Spleen (tissue), 13 donors: Measurements from ENCODE around the gene OGT. TPM values are rescaled to one million over a fixed set of nuclear protein-coding genes. Genes with fewer than 3 reads are reported as not detected.
A peak's percentile ranks its signal among the peaks of the same experiment; 100 is the strongest.

Experiments used
- DNase-seq: peaks from one replicate; pipeline ENCODE4 v3.0.0-alpha.2; 2020
- H3K27ac ChIP-seq, 8 donors: fragments of 200-600 bp; sonication (generic) in 7 of 8; 1 replicate in 4 of 8; 2 replicates in 4 of 8; pipeline versions ENCODE4 v1.5.0 to v1.8.0; 2016 to 2021; ENCODE audit warnings: inconsistent platforms in 4 of 8, mild to moderate bottlenecking in 4 of 8, moderate library complexity in 1 of 8
- H3K27me3 ChIP-seq, 7 donors: fragments of 200-600 bp; sonication (generic) in 6 of 7; replicated peaks in 1 of 7; 1 replicate in 4 of 7; 2 replicates in 3 of 7; pipeline versions ENCODE4 v1.5.0 to v1.8.0; 2016 to 2021; ENCODE audit warnings: inconsistent platforms in 3 of 7, mild to moderate bottlenecking in 1 of 7
- H3K36me3 ChIP-seq, 6 donors: fragments of 200-600 bp; sonication (generic) in 5 of 6; 1 replicate in 4 of 6; 2 replicates in 2 of 6; pipeline versions ENCODE4 v1.5.0 to v1.8.0; 2016 to 2021; ENCODE audit warnings: inconsistent platforms in 2 of 6
- H3K4me1 ChIP-seq, 6 donors: fragments of 200-600 bp; sonication (generic) in 5 of 6; 1 replicate in 3 of 6; 2 replicates in 3 of 6; pipeline versions ENCODE4 v1.5.0 to v1.8.0; 2016 to 2021; ENCODE audit warnings: inconsistent platforms in 3 of 6
- H3K4me3 ChIP-seq, 8 donors: fragments of 200-600 bp; sonication (generic) in 7 of 8; 1 replicate in 4 of 8; 2 replicates in 4 of 8; pipeline versions ENCODE4 v1.5.0 to v1.8.0; 2016 to 2021; ENCODE audit warnings: inconsistent platforms in 4 of 8, mild to moderate bottlenecking in 4 of 8, moderate library complexity in 2 of 8
- H3K9me3 ChIP-seq, 8 donors: fragments of 200-600 bp; sonication (generic) in 7 of 8; 1 replicate in 4 of 8; 2 replicates in 4 of 8; pipeline versions ENCODE4 v1.5.0 to v1.8.0; 2016 to 2021; ENCODE audit warnings: inconsistent platforms in 4 of 8
- CTCF ChIP-seq, 11 experiments: fragments of 200-600 bp in 7 of 11; fragments of 450-650 bp in 4 of 11; sonication (generic) in 4 of 11; IDR thresholded peaks in 8 of 11; conservative IDR thresholded peaks in 3 of 11; 1 replicate in 7 of 11; 2 replicates in 4 of 11; pipeline versions ENCODE4 v1.4.0 to v1.8.0; 2016 to 2021; ENCODE audit warnings: antibody characterized with exemption in 11 of 11, inconsistent platforms in 4 of 11, mild to moderate bottlenecking in 1 of 11
- POLR2A ChIP-seq, 3 donors: fragments of 450-650 bp; IDR thresholded peaks; one replicate each; pipeline ENCODE4 v1.5.1; 2017; ENCODE audit warnings: antibody characterized with exemption in 3 of 3, mild to moderate bottlenecking in 1 of 3
- POLR2AphosphoS5 ChIP-seq, 3 donors: sonication (generic); formaldehyde crosslinking; IDR thresholded peaks; one replicate each; pipeline ENCODE4 v1.5.1; 2017; ENCODE audit warnings: antibody characterized with exemption in 3 of 3
- WGBS, 5 donors: extraction: QIAGEN DNeasy Blood & Tissue Kit in 3 of 5; methylation state at CpG; one replicate each; pipeline versions ENCODE4 v1.1.5 to v1.1.7; 2013 to 2018; 5-methylcytosine and 5-hydroxymethylcytosine counted together
- intact Hi-C: fragments of 100-400 bp; cut with DNase I; formaldehyde crosslinking; loops from one replicate; pipeline ENCODE4 v1.15.0; 2023; ENCODE audit warnings: low total_unique reads
- long read RNA-seq, 2 donors: transcript quantifications; one replicate each; lab custom pipeline, GENCODE V29; 2026
- polyA plus RNA-seq, 3 donors: library from polyadenylated mRNA; stranded (reverse); fragments of 200-250 nt; gene quantifications; one replicate each; pipeline ENCODE4 v1.2.1, GENCODE V29; 2013
- total RNA-seq, 7 donors: library from RNA; depleted of rRNA in 3 of 7; stranded (reverse); fragments of >200 nt in 3 of 7; fragmentation: NEBNext Ultra II Directional in 4 of 7; extraction: Animal tissue kit (Norgen Biotek cat#: 25700) in 4 of 7; gene quantifications; one replicate each; pipeline versions ENCODE4 v1.1.0 to v1.2.1, GENCODE V29; 2016 to 2021
- donor health status: healthy with polysubstance abuse.
- donor health status: DM: no; HTN: no; CAD: no; lungs with moderate emphysema.
- donor health status: DM: no; HTN: no; CAD: no.
- donor health status: Bipolar disorder and iron deficiency.
- donor health status: healthy.
- donor health status: DM: no; HTN: no; CAD: no.
- donor health status: DM: yes; HTN: yes; CAD: no.

OGT gene
- total RNA-seq (100 to 1,000 TPM; 216 to 393 (median 242) TPM), polyA plus RNA-seq (100 to 1,000 TPM in 1 of 3 donors, 10 to 100 TPM in 2; 76.8 to 101 (median 87.3) TPM)
- long read RNA-seq, donor 1, partial matches to known transcripts, result 60 of 60 reads
- long read RNA-seq, donor 1, other reads (novel, unspliced or antisense), result 0 of 60 reads
- long read RNA-seq, donor 2, full-length matches to known transcripts, result 2 of 69 reads
- long read RNA-seq, donor 2, partial matches to known transcripts, result 67 of 69 reads
- long read RNA-seq, donor 2, other reads (novel, unspliced or antisense), result 0 of 69 reads

- intact Hi-C loops, result no loop called here
- WGBS, 5 donors, result 0 to 43% (median 0%) methylated on average over 30 to 47 of the region's 47 CpGs
- peaks cover 0 to 5% (median 0%) of the 10 kb centered on the region in 8 donors for H3K9me3 ChIP-seq
- peaks cover 0 to 39% (median 20%) of the 10 kb centered on the region in 6 donors for H3K4me1 ChIP-seq
- no peaks in the 10 kb centered on the region for H3K27me3 ChIP-seq
- TF ChIP-seq POLR2A (IDR thresholded peaks at IDR 0.05) (peak; percentile 41 to 59 (median 45)), CTCF (IDR thresholded peaks at IDR 0.05 in 8 of 11, conservative IDR thresholded peaks at IDR 0.05 in 3 of 11) (peak in 1 of 11 experiments; percentile 15), POLR2AphosphoS5 (IDR thresholded peaks at IDR 0.05) (peak; percentile 93 to 95 (median 94))
- peak within 1 kb of the TSS; percentile 50 to 78 (median 64) for H3K4me3 ChIP-seq
- peak within 1 kb of the TSS; percentile 71 to 96 (median 94) for H3K27ac ChIP-seq
- peak; percentile 98 for DNase-seq
- peaks cover 0 to 10% (median 0%) of the 10 kb centered on the region in 6 donors for H3K36me3 ChIP-seq
These were observed at the start of gene OGT for GRCh38 chrX:71532753-71533425. Gene OGT (plus strand): TSS chrX:71533104. CDS start chrX:71533300, 196 bp downstream.

- DNase-seq, result no peak
- intact Hi-C loops, result no loop called here
- Histone ChIP-seq H3K4me1 (peaks cover 0 to 4% (median 0%) of the 10 kb centered on the region in 6 donors), H3K27ac (no peak overlapping the region), H3K9me3 (no peaks in the 10 kb centered on the region), H3K4me3 (no peak overlapping the region), H3K36me3 (no peaks in the 10 kb centered on the region), H3K27me3 (no peaks in the 10 kb centered on the region)
- TF ChIP-seq POLR2A (IDR thresholded peaks at IDR 0.05), result no peak
- TF ChIP-seq CTCF (IDR thresholded peaks at IDR 0.05 in 8 of 11, conservative IDR thresholded peaks at IDR 0.05 in 3 of 11), result no peak
These were observed 45.1 kb upstream of the OGT start for GRCh38 chrX:71487814-71488213.

GRCh38 chrX:71489540-71489939 is 43.4 kb upstream of the OGT start:
- TF ChIP-seq POLR2A (IDR thresholded peaks at IDR 0.05) (no peak), POLR2AphosphoS5 (IDR thresholded peaks at IDR 0.05) (no peak), CTCF (IDR thresholded peaks at IDR 0.05 in 8 of 11, conservative IDR thresholded peaks at IDR 0.05 in 3 of 11) (no peak)
- Histone ChIP-seq H3K27me3 (no peaks in the 10 kb centered on the region), H3K27ac (no peak overlapping the region), H3K4me3 (no peak overlapping the region), H3K36me3 (no peaks in the 10 kb centered on the region), H3K9me3 (no peaks in the 10 kb centered on the region), H3K4me1 (peaks cover 0 to 10% (median 0%) of the 10 kb centered on the region in 6 donors)
- 81 to 99% (median 95%) methylated on average over 5 of the region's 5 CpGs for WGBS, 5 donors
- no peak for DNase-seq
- intact Hi-C loops, result no loop called here
